HG02884 (cell line): ENCODE results near the gene PSMA5.
A peak's percentile ranks its signal among the peaks of the same experiment; 100 is the strongest.
"Not testable (repeated sequence)": the region's sequence is repeated elsewhere in the genome, so short reads cannot be mapped to it uniquely, and the experiment has no call there.

Source experiments
- ATAC-seq: cut with Tn5 transposase; IDR thresholded peaks from one replicate; pipeline ENCODE4 v1.9.1; 2021; ENCODE audit warnings: mild to moderate bottlenecking, moderate library complexity; ENCODE audit not compliant: unreplicated experiment

The PSMA5 gene

GRCh38 chr1:109426281-109427170 is at the start of gene PSMA5:
Gene PSMA5, minus strand, starts transcription at chr1:109426448. Its CDS starts 118 bp downstream, at chr1:109426330.
- ATAC-seq, result peak; percentile 95

- no peak for ATAC-seq
Measured at GRCh38 chr1:109475261-109475660, 49.0 kb upstream of the PSMA5 start.

- no peak for ATAC-seq
Measured at GRCh38 chr1:109474697-109475096, 48.4 kb upstream of the PSMA5 start.

GRCh38 chr1:109473284-109474057 is 47.2 kb upstream of the PSMA5 start:
- not testable (repeated sequence) for ATAC-seq

GRCh38 chr1:109472779-109473178 is 46.5 kb upstream of the PSMA5 start:
- ATAC-seq, result no peak

GRCh38 chr1:109470245-109470644 is 44.0 kb upstream of the PSMA5 start:
- no peak for ATAC-seq

GRCh38 chr1:109468903-109469302 is 42.7 kb upstream of the PSMA5 start:
- no peak for ATAC-seq

- no peak for ATAC-seq
Measured at GRCh38 chr1:109468061-109468460, 41.8 kb upstream of the PSMA5 start.

- no peak for ATAC-seq
Measured at GRCh38 chr1:109467301-109467777, 41.1 kb upstream of the PSMA5 start.

- ATAC-seq, result no peak
Measured at GRCh38 chr1:109466452-109467300, 40.4 kb upstream of the PSMA5 start, which contains the start of gene SYPL2. Gene SYPL2, plus strand, starts transcription at chr1:109466546. Its CDS starts 298 bp downstream, at chr1:109466844.

GRCh38 chr1:109466125-109466451 is 39.8 kb upstream of the PSMA5 start:
- ATAC-seq, result no peak

- ATAC-seq, result no peak
Measured at GRCh38 chr1:109457819-109458218, 31.6 kb upstream of the PSMA5 start.

- no peak for ATAC-seq
Measured at GRCh38 chr1:109454497-109455133, 28.4 kb upstream of the PSMA5 start.

GRCh38 chr1:109447524-109447923 is 21.3 kb upstream of the PSMA5 start:
- ATAC-seq, result no peak

GRCh38 chr1:109445949-109446695 is 19.9 kb upstream of the PSMA5 start:
- not testable (repeated sequence) for ATAC-seq

- no peak for ATAC-seq
Measured at GRCh38 chr1:109444346-109444745, 18.1 kb upstream of the PSMA5 start.

GRCh38 chr1:109443476-109443875 is 17.2 kb upstream of the PSMA5 start:
- ATAC-seq, result no peak

- ATAC-seq, result no peak
Measured at GRCh38 chr1:109441069-109441468, 14.8 kb upstream of the PSMA5 start.

GRCh38 chr1:109438798-109439297 is 12.6 kb upstream of the PSMA5 start:
- ATAC-seq, result no peak
